ENCODE results near the gene KCNB1.

Gene KCNB1

DNA sequence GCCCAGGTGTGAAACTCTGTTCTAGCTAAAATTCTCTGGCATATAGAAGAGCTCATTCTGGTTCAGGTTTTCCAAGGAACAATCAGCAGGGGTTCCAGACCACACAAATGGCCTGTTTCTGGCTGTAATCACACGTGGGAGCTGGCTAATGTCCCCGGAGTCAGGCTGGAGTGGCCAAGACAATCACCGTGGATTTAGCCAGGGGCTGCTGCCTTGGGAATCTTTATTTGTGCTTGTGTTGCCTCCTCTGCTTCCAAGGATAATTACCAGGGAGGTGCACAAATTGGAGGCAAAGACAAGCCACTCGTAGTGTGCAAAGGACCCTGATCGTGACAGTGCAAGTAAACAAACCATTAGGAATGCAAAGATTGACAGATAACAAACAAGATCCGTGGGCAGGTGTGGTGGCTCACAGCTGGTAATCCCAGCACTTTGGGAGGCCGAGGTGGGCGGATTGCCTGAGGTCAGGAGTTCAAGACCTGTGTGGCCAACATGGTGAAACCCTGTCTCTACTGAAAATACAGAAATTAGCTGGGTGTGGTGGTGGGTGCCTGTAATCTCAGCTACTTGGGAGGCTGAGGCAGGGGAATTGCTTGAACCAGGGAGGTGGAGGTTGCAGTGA lies 77.3 kb downstream of the KCNB1 start:
- no peak for DNase-seq

DNA sequence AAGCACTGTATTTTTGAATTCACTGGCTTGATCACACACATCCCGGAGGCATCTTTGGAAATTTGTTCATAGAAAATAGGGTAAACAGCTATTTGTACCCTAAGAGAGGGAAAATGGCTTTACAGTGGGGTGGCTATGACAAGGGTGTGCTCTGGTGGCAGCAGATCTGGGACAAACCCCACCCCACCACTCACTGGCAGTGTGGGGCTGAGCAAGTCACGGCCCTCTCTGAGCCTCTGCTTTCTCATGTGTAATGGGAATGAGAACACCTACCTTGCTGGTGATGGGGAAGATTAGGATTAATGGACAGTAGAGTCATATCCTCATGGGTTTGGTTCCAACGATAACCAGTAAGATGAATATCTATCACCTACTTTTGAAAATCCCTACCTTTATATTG lies 78.0 kb downstream of the KCNB1 start:
- no peak for DNase-seq

DNA sequence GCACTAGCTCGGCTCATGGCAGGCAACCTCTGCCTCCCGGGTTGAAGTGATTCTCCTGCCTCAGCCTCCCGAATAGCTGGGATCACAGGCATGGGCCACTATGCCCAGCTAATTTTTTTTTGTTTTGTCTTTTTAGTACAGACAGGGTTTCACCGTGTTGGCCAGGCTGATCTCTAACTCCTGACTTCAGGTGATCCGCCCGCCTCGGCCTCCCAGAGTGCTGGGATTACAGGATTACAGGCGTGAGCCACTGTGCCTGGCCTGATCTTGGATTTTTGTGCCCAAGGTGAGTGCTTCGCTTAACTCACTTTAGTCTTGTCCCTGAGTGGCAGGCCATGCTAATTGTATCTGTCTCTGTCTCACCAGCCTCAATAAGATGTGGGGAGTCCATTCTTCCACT lies 78.6 kb downstream of the KCNB1 start:
- no peak for DNase-seq

DNA sequence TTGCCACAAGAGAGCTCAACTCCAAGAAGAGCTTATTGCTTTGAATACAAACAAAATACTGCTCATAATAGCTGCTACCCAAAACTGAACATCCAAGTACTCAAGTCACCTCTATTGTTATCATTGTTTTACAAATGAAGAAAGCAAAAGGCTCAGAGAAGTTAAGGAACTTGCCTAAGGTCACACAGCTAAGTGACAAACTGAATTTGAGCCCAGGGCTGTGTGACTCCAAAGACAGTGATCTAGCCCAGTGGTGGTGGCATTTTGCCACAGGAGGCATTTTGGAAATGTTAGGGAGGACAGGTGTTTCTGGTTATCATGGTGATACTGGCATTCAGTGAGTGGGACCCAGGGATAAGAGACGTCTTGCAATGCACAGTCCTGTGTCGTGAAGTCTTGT lies 79.5 kb downstream of the KCNB1 start:
- no peak for DNase-seq

DNA sequence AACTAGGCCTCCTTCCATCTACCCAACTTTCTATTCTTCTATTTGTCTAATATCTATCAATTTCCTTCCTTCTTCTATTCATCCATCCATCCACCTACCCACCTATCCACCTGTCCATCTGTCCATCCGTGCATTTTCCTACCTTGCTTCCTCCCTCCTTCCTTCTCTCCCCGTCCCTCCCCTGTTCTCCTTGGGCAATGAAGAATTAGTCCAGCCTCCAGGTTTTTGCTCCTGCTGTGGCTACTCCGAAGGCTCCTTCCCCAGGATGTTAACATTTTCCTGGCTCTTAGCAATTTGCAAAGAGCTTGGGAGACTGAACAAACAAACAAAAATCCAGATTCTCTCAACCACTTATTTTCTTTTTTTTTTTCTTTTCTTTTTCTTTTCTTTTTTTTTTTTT lies 81.6 kb downstream of the KCNB1 start:
- no peak for DNase-seq

DNA sequence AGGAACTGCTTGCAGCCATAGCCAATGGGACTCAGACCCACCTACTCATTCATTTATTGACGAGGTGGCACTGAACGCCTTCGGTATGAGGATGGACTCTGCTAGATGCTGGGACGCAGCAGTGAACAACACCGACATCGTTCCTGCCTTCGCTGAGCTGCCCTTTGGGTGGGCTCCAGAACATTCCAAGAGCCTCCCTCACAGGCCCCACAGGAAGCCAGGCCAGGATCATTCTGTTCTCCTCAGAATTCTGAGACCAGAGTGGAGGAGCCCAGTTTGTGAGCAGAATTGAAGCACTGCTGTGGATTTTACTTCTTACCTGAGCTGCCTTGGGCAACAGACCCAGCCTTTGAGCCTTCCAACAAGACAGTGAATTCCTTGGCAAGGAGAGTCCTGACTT lies 82.1 kb downstream of the KCNB1 start:
- DNase-seq: no peak

DNA sequence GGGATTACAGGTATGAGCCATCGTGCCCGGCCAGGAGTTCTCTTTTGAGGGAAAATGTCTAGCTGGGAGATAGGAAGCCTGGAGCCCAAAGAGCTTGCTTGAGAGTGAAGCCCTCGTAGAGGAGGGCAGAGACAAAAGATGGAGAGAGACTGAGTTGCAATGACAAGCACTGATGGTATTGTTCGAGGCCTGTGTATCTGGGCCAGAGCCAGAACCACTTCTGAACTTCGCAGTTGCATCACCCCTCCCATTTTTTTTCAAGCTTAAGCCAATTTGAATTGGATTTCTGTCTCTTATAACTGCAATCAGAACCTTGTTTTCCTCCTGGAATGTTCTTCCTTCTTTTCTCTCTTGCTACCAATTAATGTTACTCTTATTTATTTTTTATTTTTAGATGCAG lies 83.1 kb downstream of the KCNB1 start:
- no peak for DNase-seq

DNA sequence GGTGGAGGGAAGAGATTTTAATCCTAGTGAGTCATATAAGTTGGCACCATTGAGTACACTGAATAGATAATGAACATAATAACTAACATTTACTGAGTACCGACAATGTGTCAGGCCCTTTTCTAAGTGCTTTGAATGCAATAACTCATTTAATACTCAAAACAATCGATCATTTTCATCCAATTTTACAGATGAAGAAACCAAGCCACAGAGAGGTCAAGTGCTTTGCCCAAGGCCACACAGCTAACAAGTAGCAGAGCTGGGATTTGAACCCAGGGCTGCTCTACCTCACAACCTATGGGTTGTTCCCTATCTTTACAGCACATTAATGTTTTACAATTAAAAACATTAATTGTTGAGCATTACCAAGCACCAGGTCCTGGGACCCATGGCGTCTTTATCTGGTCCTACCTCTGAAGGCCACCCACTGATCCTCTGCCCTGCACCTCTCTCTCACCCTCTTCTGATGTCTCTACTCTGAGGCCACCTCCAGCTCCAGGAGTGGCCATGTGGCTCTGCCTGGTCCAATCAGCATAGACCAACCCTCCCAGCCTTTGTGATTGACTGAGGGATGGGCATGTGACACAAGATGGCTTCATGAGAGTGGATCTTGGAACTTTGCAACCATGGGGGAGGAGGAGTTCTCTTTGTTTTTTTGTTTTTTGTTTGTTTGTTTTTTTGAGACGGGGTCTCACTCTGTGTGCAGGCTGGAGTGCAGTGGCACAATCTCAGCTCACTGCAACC lies 83.9 kb downstream of the KCNB1 start:
- no peak for DNase-seq

DNA sequence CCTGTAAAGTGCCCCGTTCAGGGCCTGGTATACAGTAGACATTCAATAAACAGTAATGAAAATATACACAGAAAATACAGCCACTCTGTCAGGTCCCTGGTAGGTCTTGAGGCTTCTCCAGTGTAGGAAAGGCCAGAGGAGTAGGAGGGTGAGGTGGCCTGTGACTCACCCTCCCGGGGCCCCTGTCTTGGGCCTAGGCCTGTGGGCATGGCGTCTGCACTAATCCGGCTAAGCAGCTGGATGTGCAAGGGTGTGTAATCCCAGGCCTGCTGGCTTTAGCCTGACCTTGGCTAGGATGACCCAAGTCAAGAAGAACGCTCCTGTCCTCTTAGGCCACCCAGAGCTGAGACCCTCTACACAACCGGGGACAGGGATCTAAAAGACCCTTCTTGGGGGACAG lies 84.9 kb downstream of the KCNB1 start:
- no peak for DNase-seq

DNA sequence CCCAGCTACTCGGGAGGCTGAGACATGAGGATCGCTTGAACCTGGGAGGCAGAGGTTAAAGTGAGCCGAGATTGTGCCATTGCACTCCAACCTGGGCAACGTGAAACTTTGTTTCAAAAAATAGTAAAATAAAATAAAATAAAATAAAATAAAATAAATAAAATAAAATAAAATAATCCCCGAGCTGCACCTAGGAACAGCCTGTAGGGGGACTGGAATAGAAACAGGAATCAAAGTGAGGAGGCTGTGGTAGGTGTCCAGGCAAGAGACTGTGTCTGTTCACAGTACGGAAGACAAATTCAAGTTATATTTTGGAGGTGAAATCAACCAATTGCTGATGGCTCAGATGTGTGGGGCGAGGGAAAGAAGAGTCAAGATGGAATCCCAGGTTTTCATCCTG lies 86.2 kb downstream of the KCNB1 start:
- no peak for DNase-seq

DNA sequence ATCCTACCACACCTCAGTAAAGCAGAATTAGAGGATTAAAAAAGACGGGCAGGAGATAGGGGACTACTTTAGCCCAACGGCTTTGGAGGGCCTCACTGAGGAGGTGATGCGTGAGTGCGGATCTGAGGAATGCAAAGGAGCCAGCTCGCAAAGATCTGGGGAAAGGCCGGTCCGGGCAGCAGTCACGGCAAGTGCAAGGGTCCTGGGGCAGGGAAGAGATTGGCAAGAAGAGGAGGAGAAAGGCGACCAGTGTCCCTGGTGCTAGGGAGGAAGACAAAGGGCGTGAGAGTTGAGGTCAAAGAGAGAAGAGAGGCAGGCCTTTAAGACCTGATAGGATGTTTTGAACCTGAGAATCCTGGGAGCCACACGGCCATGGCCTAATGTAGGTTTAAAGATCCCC lies 86.8 kb downstream of the KCNB1 start:
- no peak for DNase-seq

DNA sequence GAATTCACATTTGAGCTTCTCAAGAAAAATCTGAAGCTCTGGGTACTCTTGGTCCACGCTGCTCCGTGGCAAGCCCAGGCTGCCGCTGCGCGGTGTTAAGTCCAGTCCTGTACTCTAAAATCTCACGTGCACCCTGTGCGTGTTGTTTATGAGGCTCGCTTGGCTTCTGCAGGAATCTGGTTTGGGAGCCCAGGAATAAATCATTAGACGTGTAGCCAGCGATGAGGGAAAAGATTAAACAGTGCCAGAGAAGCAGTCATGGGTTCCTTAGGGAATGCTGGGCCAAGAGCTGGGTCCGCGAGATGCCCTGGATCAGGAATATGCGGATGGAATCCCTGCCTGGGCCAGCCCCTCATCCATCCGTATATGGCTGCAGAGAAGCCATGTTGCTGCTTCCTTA lies 87.3 kb downstream of the KCNB1 start:
- DNase-seq: no peak

DNA sequence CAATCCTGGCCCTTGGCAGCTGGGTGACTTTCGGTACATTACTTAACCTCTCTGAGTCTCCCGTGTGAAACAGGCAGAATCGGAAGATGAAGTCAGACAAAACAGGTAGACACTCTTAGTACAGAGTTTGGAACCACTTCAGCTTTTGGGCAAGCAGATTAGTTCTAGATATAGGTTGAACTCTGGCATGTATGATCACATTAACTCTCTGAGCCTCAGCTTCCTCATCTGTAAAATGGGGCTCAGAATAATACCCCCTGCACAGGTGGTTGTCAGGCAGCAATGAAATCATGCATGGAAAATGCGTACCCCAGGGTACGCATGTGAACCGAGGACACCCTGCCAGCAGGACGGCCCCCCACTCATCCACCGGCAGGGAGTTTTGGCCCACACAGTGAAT lies 87.7 kb downstream of the KCNB1 start:
- DNase-seq: no peak

DNA sequence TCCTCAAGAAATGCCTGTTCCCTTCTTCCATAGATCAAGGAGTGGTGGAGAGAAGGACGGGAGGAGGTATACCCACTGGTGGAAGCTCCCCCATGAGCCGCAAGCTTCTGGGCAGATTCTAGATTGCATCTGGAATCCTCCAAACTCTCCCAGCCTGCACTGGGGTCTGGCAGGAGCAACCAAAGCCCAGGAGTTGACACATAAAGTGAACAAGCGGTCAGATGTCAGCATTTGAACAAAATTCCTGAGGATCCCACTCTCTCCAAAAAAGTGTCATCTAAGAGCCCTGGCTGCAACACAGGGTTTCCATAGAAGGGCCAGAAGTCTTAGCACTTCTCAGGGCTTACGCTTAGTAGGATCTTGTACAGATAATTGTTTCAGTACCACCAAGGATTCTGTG lies 88.2 kb downstream of the KCNB1 start:
- no peak for DNase-seq

DNA sequence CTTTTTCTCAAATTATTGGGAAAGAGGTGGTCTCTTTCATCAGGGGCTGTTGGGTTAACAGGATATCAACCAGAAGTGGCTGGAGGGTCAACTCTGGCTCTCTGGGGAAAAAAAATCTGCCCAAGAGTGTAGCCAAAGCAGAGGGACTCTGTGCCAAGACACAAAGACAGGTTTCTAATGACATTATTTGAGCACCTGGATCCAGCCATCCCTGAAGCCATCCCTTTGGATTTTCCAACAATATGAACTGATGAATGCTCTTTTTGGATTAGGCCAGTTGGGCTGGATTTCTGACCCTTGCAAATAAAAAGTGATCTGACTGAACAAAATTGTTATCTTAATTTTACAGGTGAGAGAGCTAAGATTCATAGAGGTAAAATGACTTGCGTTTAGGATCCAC lies 88.7 kb downstream of the KCNB1 start:
- no peak for DNase-seq

DNA sequence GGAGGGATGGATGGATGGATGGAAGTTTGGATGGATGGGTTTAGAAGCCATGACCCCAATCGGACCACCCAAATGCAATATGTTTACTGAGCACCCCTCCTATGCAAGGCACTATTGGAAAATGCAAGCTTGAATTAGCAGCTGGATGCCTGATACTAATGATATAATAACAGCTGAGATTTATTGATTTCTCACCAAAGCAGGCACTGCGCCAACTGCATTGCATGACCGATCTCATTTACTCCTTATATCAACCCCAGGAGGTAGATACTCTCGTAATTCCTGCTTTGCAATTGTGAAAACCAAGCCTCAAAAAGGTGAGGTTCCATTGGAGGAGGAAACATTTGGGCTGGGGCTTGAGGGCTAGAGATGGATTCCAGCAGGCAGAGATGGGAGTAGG lies 89.7 kb downstream of the KCNB1 start:
- DNase-seq: no peak

DNA sequence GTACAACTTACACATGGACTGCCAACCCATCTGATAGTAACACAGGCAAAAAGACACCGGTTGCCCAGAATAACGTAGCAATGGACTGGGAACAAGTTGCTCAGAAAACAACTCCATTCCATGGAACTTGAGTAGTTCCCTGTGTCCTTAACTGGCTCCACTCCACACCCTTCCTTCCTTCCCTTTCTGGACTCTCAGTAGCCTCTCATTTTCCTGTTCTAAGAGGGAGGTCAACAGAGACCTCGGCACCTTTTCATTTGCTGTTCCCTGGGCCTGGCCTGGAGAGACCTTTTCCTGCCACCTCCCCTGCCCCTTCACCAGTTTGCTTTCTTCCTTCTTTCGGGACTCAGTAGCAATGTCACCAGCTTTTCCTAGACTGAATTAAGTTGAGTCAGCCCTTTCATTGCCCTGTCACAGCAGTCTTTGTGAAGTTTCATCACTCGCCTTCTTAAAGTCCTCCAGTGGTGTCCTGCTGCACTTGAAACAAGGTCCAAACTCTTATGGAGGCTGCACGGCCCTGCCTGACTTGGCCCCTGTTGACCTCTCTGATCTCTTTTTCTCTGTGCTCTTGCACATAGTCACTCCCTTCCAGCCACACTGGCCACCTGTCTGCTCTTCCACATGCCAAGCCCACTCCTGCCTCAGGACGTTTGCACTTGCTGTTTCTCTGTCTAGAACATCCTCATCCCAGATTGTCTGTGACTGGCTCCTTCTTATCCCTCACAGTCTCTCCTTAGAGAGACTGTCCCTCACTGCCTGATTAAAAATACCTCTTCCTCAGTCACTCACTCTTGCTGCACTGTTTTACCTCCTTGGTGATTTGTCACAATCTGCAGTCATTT lies 90.8 kb downstream of the KCNB1 start:
- DNase-seq: no peak

DNA sequence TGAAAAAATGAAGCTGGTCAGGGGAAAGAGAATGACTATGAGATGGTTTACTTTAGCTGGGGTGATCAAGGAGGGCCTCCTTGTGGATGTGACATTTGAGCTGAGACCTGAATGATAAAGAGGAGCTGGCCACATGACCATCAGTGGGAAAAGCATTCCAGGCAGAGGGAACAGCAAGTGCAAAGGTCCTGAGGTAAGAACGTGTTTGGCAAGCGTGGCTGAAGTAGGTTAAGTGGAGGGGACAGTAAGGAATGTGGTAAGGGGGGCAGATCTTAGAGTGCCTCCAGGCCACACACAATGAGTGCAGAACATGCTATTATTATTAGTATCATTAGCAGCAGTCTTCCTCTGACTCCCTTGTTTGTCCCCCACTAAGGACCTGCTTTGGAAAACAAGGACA lies 92.6 kb downstream of the KCNB1 start:
- DNase-seq: no peak

DNA sequence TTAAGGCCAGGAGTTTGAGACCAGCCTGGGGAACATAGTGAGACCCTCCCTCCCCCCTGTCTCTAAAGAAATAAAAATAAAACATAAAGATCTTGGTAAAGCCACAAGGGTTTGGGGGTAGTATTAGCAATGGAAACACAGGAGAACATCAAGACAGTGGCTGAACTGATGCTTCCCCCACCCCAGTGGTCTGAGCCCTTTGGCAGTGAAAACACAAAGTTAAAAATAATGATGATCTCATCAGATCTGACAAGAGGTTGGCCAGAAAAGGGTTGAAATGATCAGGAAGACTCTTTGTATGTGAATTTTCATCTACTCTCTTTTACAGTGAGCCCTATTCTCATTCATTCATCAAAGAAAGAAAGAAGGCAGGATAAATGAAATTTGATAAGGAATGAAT lies 93.7 kb downstream of the KCNB1 start:
- no peak for DNase-seq

DNA sequence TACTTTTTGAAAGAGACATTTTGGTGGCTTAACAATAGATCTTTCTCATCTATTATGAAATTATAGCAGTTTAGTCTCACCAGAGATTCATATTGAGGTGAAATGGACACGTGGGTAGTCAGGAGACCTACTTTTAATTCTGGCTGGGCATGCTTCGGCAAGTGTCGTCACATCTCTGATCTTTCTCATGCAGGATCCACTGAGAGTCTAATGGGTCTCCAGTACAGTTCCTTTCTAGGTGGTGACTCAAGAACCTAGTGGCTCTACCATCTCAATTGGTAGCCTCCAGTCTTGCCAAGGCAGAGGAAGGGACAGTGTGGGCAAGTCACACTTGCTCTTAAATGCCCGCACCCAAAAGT lies 94.9 kb downstream of the KCNB1 start:
- DNase-seq: no peak

DNA sequence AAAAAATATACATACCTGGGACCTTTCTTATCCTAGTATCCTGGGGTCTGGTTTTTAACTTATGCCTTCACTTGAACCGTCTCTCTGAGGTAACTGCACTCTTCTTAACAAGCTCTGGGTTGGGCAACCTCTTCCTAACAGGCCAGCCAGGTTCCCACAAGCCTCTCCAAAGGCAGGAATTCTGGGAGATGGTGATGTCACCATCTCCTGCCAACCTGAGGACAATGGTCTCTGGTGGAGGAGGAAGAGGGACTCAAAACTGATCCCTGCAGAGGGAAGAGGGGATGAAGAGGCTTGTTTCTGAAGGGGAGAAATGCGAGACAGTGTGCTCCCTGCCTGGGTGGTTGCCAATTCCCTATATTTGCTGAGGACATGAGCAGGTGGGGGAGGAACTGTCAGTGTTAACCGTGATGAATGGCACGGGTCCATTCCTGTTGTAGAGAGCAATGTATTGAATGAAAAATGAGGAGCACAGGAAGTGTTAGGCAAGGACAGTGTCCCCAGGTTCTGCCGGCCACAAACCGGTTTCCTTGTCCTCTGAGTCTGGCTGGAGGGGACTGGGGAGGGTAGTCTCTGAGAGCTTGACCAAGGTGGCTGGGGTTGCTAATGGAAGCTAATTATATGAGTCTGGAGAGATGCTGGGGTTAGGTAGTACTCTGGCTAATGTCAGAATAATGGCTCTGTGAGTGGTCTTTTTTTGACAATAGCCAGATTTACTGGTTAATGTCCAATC lies 95.5 kb downstream of the KCNB1 start:
- DNase-seq: no peak

DNA sequence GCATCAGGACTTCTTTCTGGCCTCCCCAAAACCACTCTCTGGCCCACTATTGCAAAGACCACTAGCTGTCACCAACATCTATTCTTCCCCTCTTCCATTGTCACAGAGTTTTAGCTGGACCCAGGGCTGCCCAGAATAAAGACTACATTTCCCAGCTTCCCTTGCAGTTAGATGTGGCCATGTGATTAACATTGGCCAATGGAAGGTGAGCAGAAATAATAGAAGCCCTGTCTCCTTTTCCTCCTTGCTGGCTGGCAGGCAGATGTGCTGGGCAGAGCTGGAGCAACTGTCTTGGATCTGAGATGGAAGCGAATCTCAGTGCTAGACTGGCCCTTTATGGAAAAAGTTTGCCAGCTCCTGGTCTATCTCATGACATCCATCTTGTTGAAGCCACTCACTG lies 97.0 kb downstream of the KCNB1 start:
- DNase-seq: no peak

Measured in NCI-H1436 (cell line).